Parathyroid adenoma (tissue), 2 donors: ENCODE results near the gene RTN4.
"Not testable (repeated sequence)": the region's sequence is repeated elsewhere in the genome, so short reads cannot be mapped to it uniquely, and the experiment has no call there.

Source experiments
- H2AFZ ChIP-seq: fragments of 300-600 bp; sonication (generic); one replicate; pipeline ENCODE4 v1.7.0; 2017; ENCODE audit warnings: antibody characterized with exemption, mild to moderate bottlenecking
- H3K27ac ChIP-seq: fragments of 300-600 bp; sonication (generic); one replicate; pipeline ENCODE4 v1.7.0; 2017
- H3K27me3 ChIP-seq: fragments of 300-600 bp; sonication (generic); one replicate; pipeline ENCODE4 v1.7.0; 2017; ENCODE audit warnings: low read length; ENCODE audit not compliant: control insufficient read depth, insufficient read depth
- H3K36me3 ChIP-seq: fragments of 300-600 bp; sonication (generic); one replicate; pipeline ENCODE4 v1.7.0; 2017; ENCODE audit warnings: low read length; ENCODE audit not compliant: control insufficient read depth, insufficient read depth
- H3K4me1 ChIP-seq: fragments of 300-600 bp; sonication (generic); one replicate; pipeline ENCODE4 v1.7.0; 2017; ENCODE audit warnings: control low read depth
- H3K4me2 ChIP-seq: fragments of 300-600 bp; sonication (generic); one replicate; pipeline ENCODE4 v1.7.0; 2017; ENCODE audit warnings: low read length
- H3K4me3 ChIP-seq: fragments of 300-600 bp; sonication (generic); one replicate; pipeline ENCODE4 v1.7.0; 2017; ENCODE audit warnings: low read depth, low read length
- H3K79me2 ChIP-seq: fragments of 300-600 bp; sonication (generic); one replicate; pipeline ENCODE4 v1.7.0; 2017; ENCODE audit warnings: control low read depth
- H3K9ac ChIP-seq: fragments of 300-600 bp; sonication (generic); one replicate; pipeline ENCODE4 v1.7.0; 2017; ENCODE audit warnings: mild to moderate bottlenecking
- H3K9me3 ChIP-seq: fragments of 300-600 bp; sonication (generic); one replicate; pipeline ENCODE4 v1.7.0; 2017; ENCODE audit warnings: low read length; ENCODE audit not compliant: control insufficient read depth
- CTCF ChIP-seq: fragments of 300-600 bp; sonication (generic); IDR thresholded peaks from one replicate; pipeline ENCODE4 v1.7.0; 2017; ENCODE audit warnings: antibody characterized with exemption, mild to moderate bottlenecking
- donor health status: primary hyperparathyroidism.

Gene RTN4

GRCh38 chr2:55054106-55054875, 4.0 kb upstream of the RTN4 start:
- Histone ChIP-seq H3K27me3 (no peaks in the 10 kb centered on the region), H3K9me3 (no peaks in the 10 kb centered on the region), H3K4me1 (peaks cover 5% of the 10 kb centered on the region), H3K4me2 (no peak overlapping the region), H3K4me3 (no peak overlapping the region), H3K27ac (no peak overlapping the region), H3K79me2 (peaks cover 3% of the 10 kb centered on the region), H3K36me3 (no peaks in the 10 kb centered on the region), H2AFZ (no peak overlapping the region), H3K9ac (no peak overlapping the region)
- TF ChIP-seq CTCF: no peak

- H3K79me2 ChIP-seq, H3K4me1 ChIP-seq, H3K9me3 ChIP-seq, H3K9ac ChIP-seq, H3K36me3 ChIP-seq, H3K4me2 ChIP-seq, H3K27ac ChIP-seq, H2AFZ ChIP-seq, H3K27me3 ChIP-seq, H3K4me3 ChIP-seq: not testable (repeated sequence)
These were observed 3.0 kb upstream of the RTN4 start for GRCh38 chr2:55053225-55053624.

- H3K27ac ChIP-seq: no peak overlapping the region
- no peak for TF ChIP-seq CTCF
- no peaks in the 10 kb centered on the region for H3K9me3 ChIP-seq
These were observed 2.1 kb upstream of the RTN4 start for GRCh38 chr2:55052129-55053061.

GRCh38 chr2:55051026-55051866, 995 bp upstream of the RTN4 start:
- peak overlapping the region; percentile 79 for H2AFZ ChIP-seq
- H3K27ac ChIP-seq: peak overlapping the region; percentile 81
- H3K79me2 ChIP-seq: peaks cover 12% of the 10 kb centered on the region
- H3K4me1 ChIP-seq: peaks cover 12% of the 10 kb centered on the region
- peak overlapping the region; percentile 81 for H3K4me3 ChIP-seq
- TF ChIP-seq CTCF: no peak
- H3K4me2 ChIP-seq: peak overlapping the region; percentile 78
- H3K36me3 ChIP-seq: no peaks in the 10 kb centered on the region
- no peaks in the 10 kb centered on the region for H3K27me3 ChIP-seq
- no peaks in the 10 kb centered on the region for H3K9me3 ChIP-seq
- H3K9ac ChIP-seq: peak overlapping the region; percentile 0

More at GRCh38 chr2:55052129-55053061, 2.1 kb upstream of the RTN4 start:
- H3K4me1 ChIP-seq: peaks cover 12% of the 10 kb centered on the region
- H3K9ac ChIP-seq: no peak overlapping the region
- H2AFZ ChIP-seq: no peak overlapping the region
- no peak overlapping the region for H3K4me2 ChIP-seq
- peaks cover 9% of the 10 kb centered on the region for H3K79me2 ChIP-seq
- no peaks in the 10 kb centered on the region for H3K27me3 ChIP-seq
- H3K4me3 ChIP-seq: no peak overlapping the region
- H3K36me3 ChIP-seq: no peaks in the 10 kb centered on the region

GRCh38 chr2:55049821-55050099, 491 bp downstream of the RTN4 start:
- Histone ChIP-seq H3K27ac (peak overlapping the region; percentile 81), H3K9me3 (no peaks in the 10 kb centered on the region), H3K36me3 (no peaks in the 10 kb centered on the region), H3K9ac (peak overlapping the region; percentile 13), H2AFZ (peak overlapping the region; percentile 79), H3K79me2 (peaks cover 12% of the 10 kb centered on the region), H3K27me3 (no peaks in the 10 kb centered on the region), H3K4me1 (peaks cover 12% of the 10 kb centered on the region), H3K4me2 (peak overlapping the region; percentile 78), H3K4me3 (peak overlapping the region; percentile 81)
- no peak for TF ChIP-seq CTCF
